ENCODE data around the gene PPP1R9B.

DNA sequence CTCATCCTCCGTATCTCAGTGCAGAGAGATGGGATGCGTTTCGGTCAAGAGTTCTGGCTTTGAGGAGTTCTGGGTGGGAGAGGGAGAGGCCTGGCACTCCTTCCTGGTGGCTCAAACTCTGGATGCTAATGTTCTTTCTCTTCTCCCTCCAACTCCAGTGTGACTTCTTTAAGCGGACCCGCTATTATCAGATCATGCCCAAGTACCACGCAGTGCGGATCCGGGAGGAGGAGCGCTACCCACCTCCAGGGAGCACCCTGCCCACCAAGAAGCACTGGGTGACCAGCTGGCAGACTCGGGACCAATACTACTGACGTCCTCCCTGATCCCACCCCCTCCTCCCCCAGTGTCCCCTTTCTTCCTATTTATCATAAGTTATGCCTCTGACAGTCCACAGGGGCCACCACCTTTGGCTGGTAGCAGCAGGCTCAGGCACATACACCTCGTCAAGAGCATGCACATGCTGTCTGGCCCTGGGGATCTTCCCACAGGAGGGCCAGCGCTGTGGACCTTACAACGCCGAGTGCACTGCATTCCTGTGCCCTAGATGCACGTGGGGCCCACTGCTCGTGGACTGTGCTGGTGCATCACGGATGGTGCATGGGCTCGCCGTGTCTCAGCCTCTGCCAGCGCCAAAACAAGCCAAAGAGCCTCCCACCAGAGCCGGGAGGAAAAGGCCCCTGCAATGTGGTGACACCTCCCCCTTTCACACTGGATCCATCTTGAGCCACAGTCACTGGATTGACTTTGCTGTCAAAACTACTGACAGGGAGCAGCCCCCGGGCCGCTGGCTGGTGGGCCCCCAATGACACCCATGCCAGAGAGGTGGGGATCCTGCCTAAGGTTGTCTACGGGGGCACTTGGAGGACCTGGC, 61.3 kb downstream of the PPP1R9B start:
- TF ChIP-seq, protein P1, sequence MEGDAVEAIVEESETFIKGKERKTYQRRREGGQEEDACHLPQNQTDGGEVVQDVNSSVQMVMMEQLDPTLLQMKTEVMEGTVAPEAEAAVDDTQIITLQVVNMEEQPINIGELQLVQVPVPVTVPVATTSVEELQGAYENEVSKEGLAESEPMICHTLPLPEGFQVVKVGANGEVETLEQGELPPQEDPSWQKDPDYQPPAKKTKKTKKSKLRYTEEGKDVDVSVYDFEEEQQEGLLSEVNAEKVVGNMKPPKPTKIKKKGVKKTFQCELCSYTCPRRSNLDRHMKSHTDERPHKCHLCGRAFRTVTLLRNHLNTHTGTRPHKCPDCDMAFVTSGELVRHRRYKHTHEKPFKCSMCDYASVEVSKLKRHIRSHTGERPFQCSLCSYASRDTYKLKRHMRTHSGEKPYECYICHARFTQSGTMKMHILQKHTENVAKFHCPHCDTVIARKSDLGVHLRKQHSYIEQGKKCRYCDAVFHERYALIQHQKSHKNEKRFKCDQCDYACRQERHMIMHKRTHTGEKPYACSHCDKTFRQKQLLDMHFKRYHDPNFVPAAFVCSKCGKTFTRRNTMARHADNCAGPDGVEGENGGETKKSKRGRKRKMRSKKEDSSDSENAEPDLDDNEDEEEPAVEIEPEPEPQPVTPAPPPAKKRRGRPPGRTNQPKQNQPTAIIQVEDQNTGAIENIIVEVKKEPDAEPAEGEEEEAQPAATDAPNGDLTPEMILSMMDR (IDR thresholded peaks at IDR 0.05; ENCODE audit: borderline replicate concordance, extremely low read depth, low read length, poor library complexity, severe bottlenecking) = no peak
- TF ChIP-seq EZH2 (IDR thresholded peaks at IDR 0.05; ENCODE audit: borderline replicate concordance, low read depth, low read length, severe bottlenecking) = no peak
